ENCODE measurements around the gene ADCY1.

Gene ADCY1

GRCh38 chr7:45601816-45602540 lies 27.8 kb downstream of the ADCY1 start:
- H3K4ac ChIP-seq (ENCODE audit: low read depth, low read length), result no peak overlapping the region
- no peak overlapping the region for H3K56ac ChIP-seq (ENCODE audit: low read length)
- no peak overlapping the region for H2BK5ac ChIP-seq (ENCODE audit: low read length)
- no peak overlapping the region for H2AK5ac ChIP-seq (ENCODE audit: low read length)
- no peak overlapping the region for H4K5ac ChIP-seq (ENCODE audit: low read length)
- H3K79me2 ChIP-seq (ENCODE audit: control insufficient read depth, insufficient read depth, low read length), result no peaks in the 10 kb centered on the region
- no peak overlapping the region for H3K4me3 ChIP-seq (ENCODE audit: low read length)
- no peaks in the 10 kb centered on the region for H3K79me1 ChIP-seq (ENCODE audit: low read length)
- DNase-seq, result no peak
- no peaks in the 10 kb centered on the region for H3K36me3 ChIP-seq (ENCODE audit: control insufficient read depth, insufficient read depth, low read length)
- no peak overlapping the region for H3K18ac ChIP-seq (ENCODE audit: low read length)
- no peak overlapping the region for H3K27ac ChIP-seq (ENCODE audit: low read depth, low read length)
- no peak overlapping the region for H3K9ac ChIP-seq (ENCODE audit: low read length)
- no peak overlapping the region for H3K23ac ChIP-seq (ENCODE audit: low read length)
- no CpG with 5 or more reads among the region's 6 CpGs for WGBS (ENCODE audit: extremely low coverage, insufficient coverage, low lambda C conversion rate)
- no peaks in the 10 kb centered on the region for H3K4me1 ChIP-seq (ENCODE audit: control insufficient read depth, low read depth, low read length)
- H3K4me2 ChIP-seq (ENCODE audit: low read length), result no peak overlapping the region
- no peaks in the 10 kb centered on the region for H3K27me3 ChIP-seq (ENCODE audit: insufficient read depth, low read length, poor library complexity)
- no peak overlapping the region for H2BK15ac ChIP-seq (replicated peaks; ENCODE audit: low read depth)
- no peak overlapping the region for H2BK120ac ChIP-seq (ENCODE audit: low read depth, low read length)
- H4K8ac ChIP-seq (ENCODE audit: low read depth, low read length), result no peak overlapping the region

- H3K79me2 ChIP-seq (ENCODE audit: control insufficient read depth, insufficient read depth, low read length), result no peaks in the 10 kb centered on the region
- no peaks in the 10 kb centered on the region for H3K79me1 ChIP-seq (ENCODE audit: low read length)
- no peak overlapping the region for H3K4ac ChIP-seq (ENCODE audit: low read depth, low read length)
- H4K8ac ChIP-seq (ENCODE audit: low read depth, low read length), result no peak overlapping the region
- no peak overlapping the region for H3K9ac ChIP-seq (ENCODE audit: low read length)
- no peak overlapping the region for H2BK15ac ChIP-seq (replicated peaks; ENCODE audit: low read depth)
- no peaks in the 10 kb centered on the region for H3K4me1 ChIP-seq (ENCODE audit: control insufficient read depth, low read depth, low read length)
- DNase-seq, result no peak
- H3K4me3 ChIP-seq (ENCODE audit: low read length), result no peak overlapping the region
- no peak overlapping the region for H3K18ac ChIP-seq (ENCODE audit: low read length)
- no peaks in the 10 kb centered on the region for H3K27me3 ChIP-seq (ENCODE audit: insufficient read depth, low read length, poor library complexity)
- H3K36me3 ChIP-seq (ENCODE audit: control insufficient read depth, insufficient read depth, low read length), result no peaks in the 10 kb centered on the region
- H3K56ac ChIP-seq (ENCODE audit: low read length), result no peak overlapping the region
- no peak overlapping the region for H3K4me2 ChIP-seq (ENCODE audit: low read length)
- H3K27ac ChIP-seq (ENCODE audit: low read depth, low read length), result no peak overlapping the region
- WGBS (ENCODE audit: extremely low coverage, insufficient coverage, low lambda C conversion rate), result no CpG with 5 or more reads among the region's 1 CpG
- H2BK5ac ChIP-seq (ENCODE audit: low read length), result no peak overlapping the region
- no peak overlapping the region for H2BK120ac ChIP-seq (ENCODE audit: low read depth, low read length)
- H2AK5ac ChIP-seq (ENCODE audit: low read length), result no peak overlapping the region
- H3K23ac ChIP-seq (ENCODE audit: low read length), result no peak overlapping the region
- no peak overlapping the region for H4K5ac ChIP-seq (ENCODE audit: low read length)
Observed at GRCh38 chr7:45606050-45606449, 31.9 kb downstream of the ADCY1 start.

- H3K4me2 ChIP-seq (ENCODE audit: low read length), result no peak overlapping the region
- no peaks in the 10 kb centered on the region for H3K4me1 ChIP-seq (ENCODE audit: control insufficient read depth, low read depth, low read length)
- no peak overlapping the region for H3K27ac ChIP-seq (ENCODE audit: low read depth, low read length)
- H3K79me1 ChIP-seq (ENCODE audit: low read length), result no peaks in the 10 kb centered on the region
- no peak overlapping the region for H2BK15ac ChIP-seq (replicated peaks; ENCODE audit: low read depth)
- no peak overlapping the region for H3K18ac ChIP-seq (ENCODE audit: low read length)
- H3K4ac ChIP-seq (ENCODE audit: low read depth, low read length), result no peak overlapping the region
- H3K36me3 ChIP-seq (ENCODE audit: control insufficient read depth, insufficient read depth, low read length), result no peaks in the 10 kb centered on the region
- H3K79me2 ChIP-seq (ENCODE audit: control insufficient read depth, insufficient read depth, low read length), result no peaks in the 10 kb centered on the region
- H2BK120ac ChIP-seq (ENCODE audit: low read depth, low read length), result no peak overlapping the region
- no peak overlapping the region for H2AK5ac ChIP-seq (ENCODE audit: low read length)
- no peak overlapping the region for H3K9ac ChIP-seq (ENCODE audit: low read length)
- no peak overlapping the region for H4K5ac ChIP-seq (ENCODE audit: low read length)
- H4K8ac ChIP-seq (ENCODE audit: low read depth, low read length), result no peak overlapping the region
- H3K27me3 ChIP-seq (ENCODE audit: insufficient read depth, low read length, poor library complexity), result no peaks in the 10 kb centered on the region
- H3K4me3 ChIP-seq (ENCODE audit: low read length), result no peak overlapping the region
- no peak overlapping the region for H3K56ac ChIP-seq (ENCODE audit: low read length)
- no peak overlapping the region for H3K23ac ChIP-seq (ENCODE audit: low read length)
- no CpG with 5 or more reads among the region's 7 CpGs for WGBS (ENCODE audit: extremely low coverage, insufficient coverage, low lambda C conversion rate)
- no peak overlapping the region for H2BK5ac ChIP-seq (ENCODE audit: low read length)
- DNase-seq, result no peak
Observed at GRCh38 chr7:45606931-45607330, 32.8 kb downstream of the ADCY1 start.

- Histone ChIP-seq H3K27ac (ENCODE audit: low read depth, low read length) (no peak overlapping the region), H3K4ac (ENCODE audit: low read depth, low read length) (no peak overlapping the region), H3K23ac (ENCODE audit: low read length) (no peak overlapping the region), H4K5ac (ENCODE audit: low read length) (no peak overlapping the region), H3K18ac (ENCODE audit: low read length) (no peak overlapping the region), H3K4me1 (ENCODE audit: control insufficient read depth, low read depth, low read length) (no peaks in the 10 kb centered on the region), H3K4me3 (ENCODE audit: low read length) (no peak overlapping the region), H3K4me2 (ENCODE audit: low read length) (no peak overlapping the region), H2BK5ac (ENCODE audit: low read length) (no peak overlapping the region), H3K79me2 (ENCODE audit: control insufficient read depth, insufficient read depth, low read length) (no peaks in the 10 kb centered on the region), H3K9ac (ENCODE audit: low read length) (no peak overlapping the region), H4K8ac (ENCODE audit: low read depth, low read length) (no peak overlapping the region), H2AK5ac (ENCODE audit: low read length) (no peak overlapping the region), H2BK120ac (ENCODE audit: low read depth, low read length) (no peak overlapping the region), H3K56ac (ENCODE audit: low read length) (no peak overlapping the region), H3K36me3 (ENCODE audit: control insufficient read depth, insufficient read depth, low read length) (no peaks in the 10 kb centered on the region), H3K79me1 (ENCODE audit: low read length) (no peaks in the 10 kb centered on the region), H3K27me3 (ENCODE audit: insufficient read depth, low read length, poor library complexity) (no peaks in the 10 kb centered on the region), H2BK15ac (replicated peaks; ENCODE audit: low read depth) (no peak overlapping the region)
- DNase-seq, result no peak
- WGBS (ENCODE audit: extremely low coverage, insufficient coverage, low lambda C conversion rate), result no CpG with 5 or more reads among the region's 16 CpGs
Observed at GRCh38 chr7:45609180-45609579, 35.0 kb downstream of the ADCY1 start.

GRCh38 chr7:45610019-45610418 lies 35.9 kb downstream of the ADCY1 start:
- no peak overlapping the region for H3K56ac ChIP-seq (ENCODE audit: low read length)
- H3K9ac ChIP-seq (ENCODE audit: low read length), result no peak overlapping the region
- no peak overlapping the region for H3K4ac ChIP-seq (ENCODE audit: low read depth, low read length)
- H2BK5ac ChIP-seq (ENCODE audit: low read length), result no peak overlapping the region
- H2AK5ac ChIP-seq (ENCODE audit: low read length), result no peak overlapping the region
- no peak overlapping the region for H4K8ac ChIP-seq (ENCODE audit: low read depth, low read length)
- H3K4me1 ChIP-seq (ENCODE audit: control insufficient read depth, low read depth, low read length), result no peaks in the 10 kb centered on the region
- no peaks in the 10 kb centered on the region for H3K79me2 ChIP-seq (ENCODE audit: control insufficient read depth, insufficient read depth, low read length)
- H3K27me3 ChIP-seq (ENCODE audit: insufficient read depth, low read length, poor library complexity), result no peaks in the 10 kb centered on the region
- no peak overlapping the region for H2BK15ac ChIP-seq (replicated peaks; ENCODE audit: low read depth)
- H3K4me2 ChIP-seq (ENCODE audit: low read length), result no peak overlapping the region
- no peak overlapping the region for H2BK120ac ChIP-seq (ENCODE audit: low read depth, low read length)
- H3K27ac ChIP-seq (ENCODE audit: low read depth, low read length), result no peak overlapping the region
- no peak for DNase-seq
- H3K36me3 ChIP-seq (ENCODE audit: control insufficient read depth, insufficient read depth, low read length), result no peaks in the 10 kb centered on the region
- no peak overlapping the region for H4K5ac ChIP-seq (ENCODE audit: low read length)
- no peak overlapping the region for H3K4me3 ChIP-seq (ENCODE audit: low read length)
- no peak overlapping the region for H3K18ac ChIP-seq (ENCODE audit: low read length)
- no CpG with 5 or more reads among the region's 10 CpGs for WGBS (ENCODE audit: extremely low coverage, insufficient coverage, low lambda C conversion rate)
- H3K23ac ChIP-seq (ENCODE audit: low read length), result no peak overlapping the region
- no peaks in the 10 kb centered on the region for H3K79me1 ChIP-seq (ENCODE audit: low read length)

All from mesendoderm (in vitro differentiated cells).